HEK293 (cell line): Measurements from ENCODE around the gene ISM1.

Experiments used
- CTCF ChIP-seq: fragments of 450-650 bp; formaldehyde crosslinking; IDR thresholded peaks from 2 replicates; pipeline ENCODE4 v1.5.1; 2016; ENCODE audit warnings: missing biosample characterization, missing genetic modification characterization
- EGR2 ChIP-seq: fragments of 450-650 bp; formaldehyde crosslinking; IDR thresholded peaks from 2 replicates; pipeline ENCODE4 v1.5.1; 2016; ENCODE audit warnings: low read depth, missing biosample characterization, missing genetic modification characterization
- HIC1 ChIP-seq: fragments of 450-650 bp; formaldehyde crosslinking; IDR thresholded peaks from 2 replicates; pipeline ENCODE4 v1.5.1; 2016; ENCODE audit warnings: missing biosample characterization, missing genetic modification characterization
- REST ChIP-seq: fragments of 450-650 bp; formaldehyde crosslinking; IDR thresholded peaks from 2 replicates; pipeline ENCODE4 v1.5.1; 2016; ENCODE audit warnings: missing biosample characterization, missing genetic modification characterization
- ZNF157 ChIP-seq: fragments of 450-650 bp; formaldehyde crosslinking; IDR thresholded peaks from 2 replicates; pipeline ENCODE4 v1.5.1; 2016; ENCODE audit warnings: missing biosample characterization, missing genetic modification characterization
- ZNF169 ChIP-seq: fragments of 450-650 bp; formaldehyde crosslinking; IDR thresholded peaks from 2 replicates; pipeline ENCODE4 v1.5.1; 2016; ENCODE audit warnings: missing biosample characterization, missing genetic modification characterization
- ZNF335 ChIP-seq: fragments of 450-650 bp; formaldehyde crosslinking; conservative IDR thresholded peaks from 2 replicates; pipeline ENCODE4 v1.5.1; 2016; ENCODE audit warnings: missing biosample characterization, missing genetic modification characterization
- ZNF514 ChIP-seq: fragments of 450-650 bp; formaldehyde crosslinking; IDR thresholded peaks from 2 replicates; pipeline ENCODE4 v1.5.1; 2016; ENCODE audit warnings: missing biosample characterization, missing genetic modification characterization
- ZNF560 ChIP-seq: fragments of 450-650 bp; formaldehyde crosslinking; IDR thresholded peaks from 2 replicates; pipeline ENCODE4 v1.5.1; 2017; ENCODE audit warnings: missing biosample characterization, missing genetic modification characterization, borderline replicate concordance
- ZNF701 ChIP-seq: fragments of 450-650 bp; formaldehyde crosslinking; IDR thresholded peaks from 2 replicates; pipeline ENCODE4 v1.5.1; 2016; ENCODE audit warnings: missing biosample characterization, missing genetic modification characterization
- ZSCAN16 ChIP-seq: fragments of 450-650 bp; formaldehyde crosslinking; IDR thresholded peaks from 2 replicates; pipeline ENCODE4 v1.5.1; 2016; ENCODE audit warnings: missing biosample characterization, missing genetic modification characterization

- TF ChIP-seq ZNF157 (tag by site-specific recombination) (no peak), CTCF (tag by site-specific recombination) (no peak), ZNF169 (tag by site-specific recombination) (no peak), EGR2 (tag by site-specific recombination) (no peak), HIC1 (tag by site-specific recombination) (no peak), ZNF514 (tag by site-specific recombination) (no peak), ZNF335 (tag by site-specific recombination) (no peak), ZSCAN16 (tag by site-specific recombination) (no peak), ZNF701 (tag by site-specific recombination) (no peak), ZNF560 (tag by site-specific recombination) (no peak), REST (tag by site-specific recombination) (no peak)
Observed at GRCh38 chr20:13294522-13294921, 73.4 kb downstream of the ISM1 start.
